GM18508 (cell line): ENCODE data around the gene NOL12.

Source experiments
- ATAC-seq: cut with Tn5 transposase; IDR thresholded peaks from one replicate; pipeline ENCODE4 v1.9.1; 2021; ENCODE audit warnings: moderate number of reproducible peaks; ENCODE audit not compliant: insufficient read depth, unreplicated experiment

NOL12 gene

GRCh38 chr22:37741312-37741795 lies 55.2 kb downstream of the NOL12 start:
- no peak for ATAC-seq

DNA sequence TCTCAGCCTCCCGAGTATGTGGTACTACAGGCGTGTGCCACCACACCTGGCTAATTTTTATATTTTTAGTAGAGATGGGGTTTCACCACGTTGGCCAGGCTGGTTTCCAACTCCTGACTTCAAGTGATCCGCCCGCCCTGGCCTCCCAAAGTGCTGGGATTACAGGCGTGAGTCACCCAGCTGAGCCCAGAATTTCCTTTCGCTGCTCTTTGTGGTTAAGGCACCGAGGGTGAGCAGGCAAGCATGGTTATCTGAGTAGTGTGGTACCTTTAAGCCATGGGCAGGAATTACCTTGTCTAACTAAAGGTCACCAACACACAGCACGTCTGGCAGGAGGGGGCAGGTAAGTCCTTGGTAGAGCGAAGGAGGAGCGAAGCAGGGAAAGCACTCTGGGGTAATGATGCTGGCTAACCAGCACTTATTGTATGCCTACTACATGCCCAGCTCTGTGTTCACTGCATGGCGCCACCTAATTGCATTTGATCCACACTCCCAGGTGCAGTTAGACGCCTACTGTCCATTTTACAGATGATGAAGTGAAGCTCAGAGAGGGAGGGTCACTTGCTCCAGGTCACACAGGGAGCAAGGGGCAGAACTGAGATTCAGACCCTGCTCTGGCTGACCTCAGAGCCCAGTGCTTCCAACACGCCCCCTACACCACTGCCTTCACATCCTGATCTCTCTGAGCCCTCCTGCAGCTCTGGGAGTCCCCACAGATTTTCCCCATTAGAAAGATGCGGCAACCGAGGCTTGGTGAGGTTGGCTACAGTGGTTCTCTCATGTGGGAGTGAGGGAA lies 56.4 kb downstream of the NOL12 start:
- no peak for ATAC-seq
